Tongue (tissue), 2 donors: ENCODE results near the gene RNPEP. TPM values are rescaled to one million over a fixed set of nuclear protein-coding genes. Genes with fewer than 3 reads are reported as not detected.
"Not testable (repeated sequence)": the region's sequence is repeated elsewhere in the genome, so short reads cannot be mapped to it uniquely, and the experiment has no call there.

ENCODE experiments used
- DNase-seq: peaks from one replicate; pipeline ENCODE4 v3.0.0-alpha.2; 2015
- total RNA-seq: library from RNA; depleted of rRNA; stranded (reverse); fragments of >200 nt; gene quantifications from one replicate; pipeline ENCODE4 v1.2.3, GENCODE V29; 2014

The RNPEP gene, protein sequence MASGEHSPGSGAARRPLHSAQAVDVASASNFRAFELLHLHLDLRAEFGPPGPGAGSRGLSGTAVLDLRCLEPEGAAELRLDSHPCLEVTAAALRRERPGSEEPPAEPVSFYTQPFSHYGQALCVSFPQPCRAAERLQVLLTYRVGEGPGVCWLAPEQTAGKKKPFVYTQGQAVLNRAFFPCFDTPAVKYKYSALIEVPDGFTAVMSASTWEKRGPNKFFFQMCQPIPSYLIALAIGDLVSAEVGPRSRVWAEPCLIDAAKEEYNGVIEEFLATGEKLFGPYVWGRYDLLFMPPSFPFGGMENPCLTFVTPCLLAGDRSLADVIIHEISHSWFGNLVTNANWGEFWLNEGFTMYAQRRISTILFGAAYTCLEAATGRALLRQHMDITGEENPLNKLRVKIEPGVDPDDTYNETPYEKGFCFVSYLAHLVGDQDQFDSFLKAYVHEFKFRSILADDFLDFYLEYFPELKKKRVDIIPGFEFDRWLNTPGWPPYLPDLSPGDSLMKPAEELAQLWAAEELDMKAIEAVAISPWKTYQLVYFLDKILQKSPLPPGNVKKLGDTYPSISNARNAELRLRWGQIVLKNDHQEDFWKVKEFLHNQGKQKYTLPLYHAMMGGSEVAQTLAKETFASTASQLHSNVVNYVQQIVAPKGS
- 28.6 TPM for total RNA-seq

GRCh38 chr1:201982623-201983379, at the start of gene RNPEP:
Gene RNPEP, plus strand, starts transcription at chr1:201982648. Its CDS starts 19 bp downstream, at chr1:201982667.
- DNase-seq = peak; percentile 65

GRCh38 chr1:201933840-201934430, 48.5 kb upstream of the RNPEP start:
- no peak for DNase-seq

GRCh38 chr1:201937624-201938213, 44.7 kb upstream of the RNPEP start:
- DNase-seq = no peak

GRCh38 chr1:201938440-201939035, 43.9 kb upstream of the RNPEP start:
- peak; percentile 52 for DNase-seq

DNA sequence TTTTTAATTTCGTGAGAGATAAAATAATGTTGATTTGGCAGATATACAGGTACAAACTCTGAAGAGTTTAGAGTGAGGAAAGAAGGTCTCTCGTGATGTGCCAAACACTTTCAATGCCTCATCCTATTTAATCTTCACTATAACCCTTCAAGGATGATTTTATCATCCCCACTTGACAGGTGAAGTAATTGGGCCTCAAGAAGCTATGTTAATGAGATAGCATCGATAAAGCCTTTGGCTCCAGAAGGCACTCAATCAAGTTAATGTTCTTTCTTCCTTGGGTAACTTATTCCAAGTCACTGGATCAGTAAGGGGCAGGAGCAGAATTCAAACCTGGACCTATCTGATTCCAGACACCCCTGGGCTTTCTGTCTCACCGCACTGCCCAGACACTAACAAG, 43.3 kb upstream of the RNPEP start:
- DNase-seq = no peak

GRCh38 chr1:201939574-201939973, 42.9 kb upstream of the RNPEP start:
- DNase-seq = no peak

GRCh38 chr1:201940316-201940715, 42.1 kb upstream of the RNPEP start:
- DNase-seq = not testable (repeated sequence)

DNA sequence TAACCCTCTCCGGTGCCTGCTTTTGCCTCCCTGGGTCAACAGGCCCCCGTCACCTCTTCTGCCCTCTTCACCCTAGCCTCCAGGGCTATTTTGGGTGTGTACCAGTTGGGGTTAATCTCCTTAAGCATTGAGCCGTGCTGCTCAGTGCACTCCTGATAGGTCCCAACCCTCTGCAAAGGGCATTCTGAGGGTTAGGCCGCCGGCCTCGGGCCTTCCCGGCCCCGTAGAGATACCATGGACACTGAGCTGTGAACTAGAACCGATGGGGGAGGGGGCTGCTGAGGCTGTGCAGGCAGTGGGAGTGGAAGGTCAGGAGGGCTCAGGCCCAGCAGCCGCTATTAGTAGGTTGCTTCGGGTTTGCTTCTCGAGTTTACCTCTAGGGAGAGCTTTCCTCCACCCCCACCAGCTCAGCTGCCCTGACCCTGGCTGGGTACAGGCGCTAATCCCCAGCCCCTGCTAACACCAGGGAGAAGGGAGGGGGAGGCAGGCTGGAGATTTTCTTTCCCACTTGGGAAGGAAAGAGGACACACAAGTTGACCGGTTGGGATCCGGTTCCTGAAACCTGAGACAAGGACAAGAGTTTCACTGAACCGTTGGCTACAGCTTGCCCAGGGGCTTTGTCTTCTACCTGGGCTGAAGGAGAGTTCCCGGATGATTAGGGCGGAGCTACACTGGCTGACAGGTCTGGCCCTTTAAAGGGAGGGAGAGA, 40.9 kb upstream of the RNPEP start:
- DNase-seq = peak; percentile 56

DNA sequence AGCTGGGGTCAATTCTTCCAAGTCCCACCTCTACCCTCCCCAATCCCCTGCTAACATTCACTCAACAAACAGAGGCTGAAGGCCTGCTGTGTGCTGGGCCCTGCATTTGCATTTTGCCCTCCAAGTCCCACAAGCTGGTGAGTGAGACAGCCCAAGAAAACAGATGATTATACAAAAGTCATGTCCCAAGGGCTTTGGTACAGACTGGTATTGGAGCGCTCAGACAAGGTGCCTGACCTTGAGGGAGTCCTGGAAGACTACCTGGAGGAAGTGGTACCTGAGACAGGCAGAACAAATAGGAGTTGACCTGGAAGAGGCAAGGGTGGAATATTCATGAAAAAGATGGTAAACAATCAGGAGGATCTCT, 40.3 kb upstream of the RNPEP start:
- DNase-seq = no peak

DNA sequence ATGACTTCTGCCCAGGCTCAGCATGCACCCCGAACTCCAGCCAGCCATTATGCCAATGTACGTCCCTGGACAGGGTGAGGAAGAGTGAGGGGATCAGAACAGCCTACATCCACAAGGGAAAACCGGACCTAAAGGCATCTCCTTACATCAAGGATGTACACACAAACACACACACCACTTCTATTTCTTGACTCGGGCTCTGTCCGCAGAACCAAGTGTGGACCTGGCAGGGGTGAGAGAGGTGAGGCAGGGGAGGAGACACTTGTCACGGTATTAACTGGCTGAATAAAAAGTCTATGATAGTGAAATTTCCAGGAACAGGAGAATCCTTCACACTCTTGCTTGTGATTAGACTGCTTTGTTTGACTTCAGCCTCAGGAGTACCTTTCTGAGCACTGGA, 38.4 kb upstream of the RNPEP start:
- DNase-seq = no peak

GRCh38 chr1:201944639-201945038, 37.8 kb upstream of the RNPEP start:
- DNase-seq = no peak

- DNase-seq = no peak
Measured at GRCh38 chr1:201945157-201945556, 37.3 kb upstream of the RNPEP start.

- no peak for DNase-seq
Measured at GRCh38 chr1:201945863-201946223, 36.6 kb upstream of the RNPEP start.

DNA sequence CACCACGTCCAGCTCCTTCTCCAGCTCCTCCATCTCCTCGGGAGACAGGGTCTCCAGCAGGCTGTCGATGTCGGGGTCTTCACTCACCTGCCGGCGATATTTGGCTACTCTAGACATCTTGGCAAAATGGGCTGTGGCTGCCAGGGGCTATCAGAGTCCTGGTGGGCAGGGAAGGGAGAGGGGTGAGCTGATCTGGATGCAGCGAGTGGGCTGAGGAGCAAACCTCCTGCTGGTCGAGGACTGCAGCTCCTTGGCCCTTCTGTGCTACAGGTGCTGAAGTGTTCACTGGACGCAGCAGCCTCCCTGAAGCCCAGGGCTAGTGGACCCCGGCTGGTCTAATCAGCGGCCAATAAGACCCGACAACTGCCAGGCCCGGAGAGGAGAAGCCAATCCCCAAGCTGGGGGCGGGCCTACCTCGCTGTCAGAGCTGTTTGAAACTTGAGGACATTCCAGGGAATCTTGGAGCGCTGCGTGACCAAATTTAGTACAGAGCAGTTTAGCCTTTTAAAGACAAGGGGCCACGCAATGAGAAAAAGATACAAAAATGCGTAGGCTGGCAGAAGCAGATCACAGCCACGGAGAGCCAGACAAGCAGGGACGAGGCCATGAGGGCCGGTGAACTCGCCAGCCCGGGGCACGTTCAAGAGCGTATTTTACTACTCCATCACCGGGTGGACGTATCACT, 36.1 kb upstream of the RNPEP start, which contains the start of gene LMOD1:
TSS of gene LMOD1 (minus strand) at position 325 of the 685 bp plus-strand sequence. CDS start at position 117, 208 bp downstream.
- DNase-seq = peak; percentile 88

DNA sequence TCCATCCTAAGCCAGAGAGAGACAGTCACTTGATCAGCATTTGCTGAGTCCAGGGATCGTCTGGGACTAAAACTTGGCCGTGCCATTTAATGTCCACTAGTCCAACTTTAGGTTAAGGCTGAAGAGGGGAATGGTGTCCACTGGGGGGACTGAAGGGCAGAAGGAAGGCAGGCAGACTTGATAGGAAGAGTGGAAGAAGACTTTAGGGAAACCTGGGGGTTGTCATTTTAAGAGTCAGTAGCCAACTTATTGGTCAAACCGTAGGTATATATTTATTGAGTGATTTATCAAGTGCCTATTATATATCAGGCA, 34.8 kb upstream of the RNPEP start:
- no peak for DNase-seq

GRCh38 chr1:201949491-201949890, 33.0 kb upstream of the RNPEP start:
- no peak for DNase-seq

GRCh38 chr1:201954263-201955008, 28.0 kb upstream of the RNPEP start:
- no peak for DNase-seq

DNA sequence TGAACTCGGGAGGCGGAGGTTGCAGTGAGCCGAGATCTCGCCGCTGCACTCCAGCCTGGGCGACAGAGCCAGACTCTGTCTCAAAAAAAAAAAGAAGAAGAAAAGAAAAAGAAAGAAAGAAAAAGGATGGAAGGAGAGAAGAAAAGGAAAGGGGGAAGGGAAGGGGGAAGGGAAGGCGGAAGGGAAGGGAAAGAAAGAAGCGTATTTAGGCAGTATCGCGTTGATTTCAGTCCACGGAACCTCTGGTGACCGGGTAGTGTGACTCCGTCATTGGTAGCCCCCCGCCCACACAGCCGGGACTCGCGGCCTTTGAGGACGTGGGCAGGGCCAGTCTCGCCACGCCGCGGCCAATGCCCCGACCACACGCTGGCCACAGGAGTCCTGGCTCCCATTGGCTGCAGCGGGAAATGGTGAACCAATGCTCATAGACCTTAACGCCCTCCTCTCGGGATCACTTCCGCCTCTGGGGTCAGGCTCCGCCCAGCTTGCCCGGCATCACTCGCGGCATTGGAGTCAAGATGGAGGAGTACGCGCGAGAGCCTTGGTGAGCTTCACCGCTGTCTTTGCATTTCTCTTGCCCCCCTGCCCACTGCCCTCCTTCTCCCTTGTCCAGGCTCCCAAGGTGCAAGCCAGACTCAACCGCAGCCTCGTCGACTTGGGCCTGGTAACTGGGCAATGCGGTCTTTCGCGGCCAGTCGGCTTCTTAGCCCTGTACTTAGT, 27.3 kb upstream of the RNPEP start, which contains the start of gene TIMM17A:
TSS of gene TIMM17A (plus strand) at position 495 of the 720 bp plus-strand sequence. CDS start at position 519, 24 bp downstream.
- peak; percentile 99 for DNase-seq

GRCh38 chr1:201955729-201956143, 26.7 kb upstream of the RNPEP start:
- no peak for DNase-seq
